ENCODE results near the gene RIPOR2. TPM values are rescaled to one million over a fixed set of nuclear protein-coding genes. Genes with fewer than 3 reads are reported as not detected.

RIPOR2 gene
- total and polyA plus RNA-seq, 10 of the 15 experiments (the other 5 are each of a cell fraction or from before 2014, with no cell fraction given): 22.2 to 48.2 (median 34.7) TPM

DNA sequence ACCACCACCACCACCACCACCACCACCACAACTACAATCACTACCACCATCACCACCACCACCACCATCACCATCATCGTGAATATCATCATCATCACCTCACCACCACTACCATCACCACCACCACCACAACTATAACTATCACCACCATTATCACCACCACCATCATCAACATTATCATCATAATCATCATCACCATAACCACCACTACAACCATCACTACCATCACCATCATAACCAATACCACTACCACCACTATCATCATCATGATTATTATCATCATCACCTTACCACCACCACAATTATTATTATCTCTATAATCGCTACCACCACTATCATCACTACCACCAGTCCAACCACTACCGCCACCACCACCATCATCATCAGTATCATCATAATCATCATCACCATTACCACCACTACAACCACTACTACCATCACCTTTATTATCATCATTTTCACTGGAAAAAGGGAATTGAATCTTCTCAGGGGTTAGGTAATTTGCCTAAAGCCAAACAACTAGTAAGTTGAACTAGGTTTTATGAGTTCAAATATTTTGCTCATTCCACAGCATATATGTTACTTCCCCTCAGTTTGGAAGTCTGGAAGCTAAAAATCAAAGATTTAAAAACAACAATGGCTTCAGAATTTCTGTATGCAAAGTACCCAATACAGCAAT is 8.3 kb downstream of the RIPOR2 start (continued):
- TF ChIP-seq, protein P1, sequence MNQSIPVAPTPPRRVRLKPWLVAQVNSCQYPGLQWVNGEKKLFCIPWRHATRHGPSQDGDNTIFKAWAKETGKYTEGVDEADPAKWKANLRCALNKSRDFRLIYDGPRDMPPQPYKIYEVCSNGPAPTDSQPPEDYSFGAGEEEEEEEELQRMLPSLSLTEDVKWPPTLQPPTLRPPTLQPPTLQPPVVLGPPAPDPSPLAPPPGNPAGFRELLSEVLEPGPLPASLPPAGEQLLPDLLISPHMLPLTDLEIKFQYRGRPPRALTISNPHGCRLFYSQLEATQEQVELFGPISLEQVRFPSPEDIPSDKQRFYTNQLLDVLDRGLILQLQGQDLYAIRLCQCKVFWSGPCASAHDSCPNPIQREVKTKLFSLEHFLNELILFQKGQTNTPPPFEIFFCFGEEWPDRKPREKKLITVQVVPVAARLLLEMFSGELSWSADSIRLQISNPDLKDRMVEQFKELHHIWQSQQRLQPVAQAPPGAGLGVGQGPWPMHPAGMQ (IDR thresholded peaks at IDR 0.05; ENCODE audit: borderline replicate concordance): no peak; the same call in none of the 2 replicates
- no peak for TF ChIP-seq ZBED1 (IDR thresholded peaks at IDR 0.05; ENCODE audit: borderline replicate concordance)
- TF ChIP-seq, protein P2, sequence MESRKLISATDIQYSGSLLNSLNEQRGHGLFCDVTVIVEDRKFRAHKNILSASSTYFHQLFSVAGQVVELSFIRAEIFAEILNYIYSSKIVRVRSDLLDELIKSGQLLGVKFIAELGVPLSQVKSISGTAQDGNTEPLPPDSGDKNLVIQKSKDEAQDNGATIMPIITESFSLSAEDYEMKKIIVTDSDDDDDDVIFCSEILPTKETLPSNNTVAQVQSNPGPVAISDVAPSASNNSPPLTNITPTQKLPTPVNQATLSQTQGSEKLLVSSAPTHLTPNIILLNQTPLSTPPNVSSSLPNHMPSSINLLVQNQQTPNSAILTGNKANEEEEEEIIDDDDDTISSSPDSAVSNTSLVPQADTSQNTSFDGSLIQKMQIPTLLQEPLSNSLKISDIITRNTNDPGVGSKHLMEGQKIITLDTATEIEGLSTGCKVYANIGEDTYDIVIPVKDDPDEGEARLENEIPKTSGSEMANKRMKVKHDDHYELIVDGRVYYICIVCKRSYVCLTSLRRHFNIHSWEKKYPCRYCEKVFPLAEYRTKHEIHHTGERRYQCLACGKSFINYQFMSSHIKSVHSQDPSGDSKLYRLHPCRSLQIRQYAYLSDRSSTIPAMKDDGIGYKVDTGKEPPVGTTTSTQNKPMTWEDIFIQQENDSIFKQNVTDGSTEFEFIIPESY (IDR thresholded peaks at IDR 0.05): peak; percentile 96
- no peak for TF ChIP-seq CBFB (IDR thresholded peaks at IDR 0.05; ENCODE audit: low read depth)
- TF ChIP-seq, protein P3, sequence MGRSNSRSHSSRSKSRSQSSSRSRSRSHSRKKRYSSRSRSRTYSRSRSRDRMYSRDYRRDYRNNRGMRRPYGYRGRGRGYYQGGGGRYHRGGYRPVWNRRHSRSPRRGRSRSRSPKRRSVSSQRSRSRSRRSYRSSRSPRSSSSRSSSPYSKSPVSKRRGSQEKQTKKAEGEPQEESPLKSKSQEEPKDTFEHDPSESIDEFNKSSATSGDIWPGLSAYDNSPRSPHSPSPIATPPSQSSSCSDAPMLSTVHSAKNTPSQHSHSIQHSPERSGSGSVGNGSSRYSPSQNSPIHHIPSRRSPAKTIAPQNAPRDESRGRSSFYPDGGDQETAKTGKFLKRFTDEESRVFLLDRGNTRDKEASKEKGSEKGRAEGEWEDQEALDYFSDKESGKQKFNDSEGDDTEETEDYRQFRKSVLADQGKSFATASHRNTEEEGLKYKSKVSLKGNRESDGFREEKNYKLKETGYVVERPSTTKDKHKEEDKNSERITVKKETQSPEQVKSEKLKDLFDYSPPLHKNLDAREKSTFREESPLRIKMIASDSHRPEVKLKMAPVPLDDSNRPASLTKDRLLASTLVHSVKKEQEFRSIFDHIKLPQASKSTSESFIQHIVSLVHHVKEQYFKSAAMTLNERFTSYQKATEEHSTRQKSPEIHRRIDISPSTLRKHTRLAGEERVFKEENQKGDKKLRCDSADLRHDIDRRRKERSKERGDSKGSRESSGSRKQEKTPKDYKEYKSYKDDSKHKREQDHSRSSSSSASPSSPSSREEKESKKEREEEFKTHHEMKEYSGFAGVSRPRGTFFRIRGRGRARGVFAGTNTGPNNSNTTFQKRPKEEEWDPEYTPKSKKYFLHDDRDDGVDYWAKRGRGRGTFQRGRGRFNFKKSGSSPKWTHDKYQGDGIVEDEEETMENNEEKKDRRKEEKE (IDR thresholded peaks at IDR 0.05): no peak
- TF ChIP-seq, protein P4, sequence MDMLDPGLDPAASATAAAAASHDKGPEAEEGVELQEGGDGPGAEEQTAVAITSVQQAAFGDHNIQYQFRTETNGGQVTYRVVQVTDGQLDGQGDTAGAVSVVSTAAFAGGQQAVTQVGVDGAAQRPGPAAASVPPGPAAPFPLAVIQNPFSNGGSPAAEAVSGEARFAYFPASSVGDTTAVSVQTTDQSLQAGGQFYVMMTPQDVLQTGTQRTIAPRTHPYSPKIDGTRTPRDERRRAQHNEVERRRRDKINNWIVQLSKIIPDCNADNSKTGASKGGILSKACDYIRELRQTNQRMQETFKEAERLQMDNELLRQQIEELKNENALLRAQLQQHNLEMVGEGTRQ (IDR thresholded peaks at IDR 0.05; ENCODE audit: borderline replicate concordance, low read depth, low read length): no peak
- no peak for TF ChIP-seq CHD4 (IDR thresholded peaks at IDR 0.05)
- TF ChIP-seq MTA3 (IDR thresholded peaks at IDR 0.05; ENCODE audit: borderline replicate concordance, low read length): no peak
- TF ChIP-seq, protein P5, sequence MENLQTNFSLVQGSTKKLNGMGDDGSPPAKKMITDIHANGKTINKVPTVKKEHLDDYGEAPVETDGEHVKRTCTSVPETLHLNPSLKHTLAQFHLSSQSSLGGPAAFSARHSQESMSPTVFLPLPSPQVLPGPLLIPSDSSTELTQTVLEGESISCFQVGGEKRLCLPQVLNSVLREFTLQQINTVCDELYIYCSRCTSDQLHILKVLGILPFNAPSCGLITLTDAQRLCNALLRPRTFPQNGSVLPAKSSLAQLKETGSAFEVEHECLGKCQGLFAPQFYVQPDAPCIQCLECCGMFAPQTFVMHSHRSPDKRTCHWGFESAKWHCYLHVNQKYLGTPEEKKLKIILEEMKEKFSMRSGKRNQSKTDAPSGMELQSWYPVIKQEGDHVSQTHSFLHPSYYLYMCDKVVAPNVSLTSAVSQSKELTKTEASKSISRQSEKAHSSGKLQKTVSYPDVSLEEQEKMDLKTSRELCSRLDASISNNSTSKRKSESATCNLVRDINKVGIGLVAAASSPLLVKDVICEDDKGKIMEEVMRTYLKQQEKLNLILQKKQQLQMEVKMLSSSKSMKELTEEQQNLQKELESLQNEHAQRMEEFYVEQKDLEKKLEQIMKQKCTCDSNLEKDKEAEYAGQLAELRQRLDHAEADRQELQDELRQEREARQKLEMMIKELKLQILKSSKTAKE (IDR thresholded peaks at IDR 0.05; ENCODE audit: low read depth, poor library complexity, severe bottlenecking): no peak
- TF ChIP-seq TCF3 (IDR thresholded peaks at IDR 0.05; ENCODE audit: borderline replicate concordance, insufficient read depth, low read depth, low read length): no peak
- peak; percentile 31; the same call in 1 of the 2 replicates for TF ChIP-seq RUNX3 (IDR thresholded peaks at IDR 0.05; ENCODE audit: low read length)
- TF ChIP-seq, protein P6, sequence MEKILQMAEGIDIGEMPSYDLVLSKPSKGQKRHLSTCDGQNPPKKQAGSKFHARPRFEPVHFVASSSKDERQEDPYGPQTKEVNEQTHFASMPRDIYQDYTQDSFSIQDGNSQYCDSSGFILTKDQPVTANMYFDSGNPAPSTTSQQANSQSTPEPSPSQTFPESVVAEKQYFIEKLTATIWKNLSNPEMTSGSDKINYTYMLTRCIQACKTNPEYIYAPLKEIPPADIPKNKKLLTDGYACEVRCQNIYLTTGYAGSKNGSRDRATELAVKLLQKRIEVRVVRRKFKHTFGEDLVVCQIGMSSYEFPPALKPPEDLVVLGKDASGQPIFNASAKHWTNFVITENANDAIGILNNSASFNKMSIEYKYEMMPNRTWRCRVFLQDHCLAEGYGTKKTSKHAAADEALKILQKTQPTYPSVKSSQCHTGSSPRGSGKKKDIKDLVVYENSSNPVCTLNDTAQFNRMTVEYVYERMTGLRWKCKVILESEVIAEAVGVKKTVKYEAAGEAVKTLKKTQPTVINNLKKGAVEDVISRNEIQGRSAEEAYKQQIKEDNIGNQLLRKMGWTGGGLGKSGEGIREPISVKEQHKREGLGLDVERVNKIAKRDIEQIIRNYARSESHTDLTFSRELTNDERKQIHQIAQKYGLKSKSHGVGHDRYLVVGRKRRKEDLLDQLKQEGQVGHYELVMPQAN (conservative IDR thresholded peaks at IDR 0.05): no peak
- no peak for TF ChIP-seq ETV6 (conservative IDR thresholded peaks at IDR 0.05 in 1 of 2, IDR thresholded peaks at IDR 0.05 in 1 of 2; ENCODE audit: borderline replicate concordance in 1 of 2, low read depth in 1 of 2)
- no peak for TF ChIP-seq SMARCA5 (IDR thresholded peaks at IDR 0.05)
- no peak for TF ChIP-seq SUZ12 (IDR thresholded peaks at IDR 0.05; ENCODE audit: unreplicated experiment)
- TF ChIP-seq ZNF384 (IDR thresholded peaks at IDR 0.05; ENCODE audit: borderline replicate concordance, low read depth, low read length): no peak
- TF ChIP-seq SRF (IDR thresholded peaks at IDR 0.05; ENCODE audit: low read depth in 2 of 2, low read length in 2 of 2): no peak
- TF ChIP-seq RFX5 (IDR thresholded peaks at IDR 0.05; ENCODE audit: low read depth, low read length): no peak
